SU-DHL-6 (cell line): ENCODE measurements around the gene ZNF628.
"Not testable (repeated sequence)": the region's sequence is repeated elsewhere in the genome, so short reads cannot be mapped to it uniquely, and the experiment has no call there.

Experiments used
- H2AFZ ChIP-seq: fragments of 200-600 bp; sonication (generic); 2 replicates; pipeline ENCODE4 v1.6.1; 2014; ENCODE audit warnings: low read depth, mild to moderate bottlenecking, moderate library complexity, mixed read lengths, antibody characterized with exemption, low read length; ENCODE audit not compliant: severe bottlenecking
- H3F3A ChIP-seq: fragments of 200-600 bp; shearing (Covaris generic); 2 replicates; pipeline ENCODE4 v1.6.0; 2016; ENCODE audit warnings: antibody characterized with exemption, mild to moderate bottlenecking; ENCODE audit not compliant: insufficient read depth
- H3K27ac ChIP-seq: fragments of 200-600 bp; sonication (generic); 2 replicates; pipeline ENCODE4 v1.5.1; 2016; ENCODE audit warnings: low read depth, mild to moderate bottlenecking, low read length, moderate library complexity, mixed read lengths
- H3K27me3 ChIP-seq: fragments of 200-600 bp; sonication (generic), shearing (Covaris generic); 2 replicates; pipeline ENCODE4 v1.6.0; 2014; ENCODE audit warnings: mild to moderate bottlenecking, low read length
- H3K36me3 ChIP-seq: fragments of 200-600 bp; sonication (generic); 2 replicates; pipeline ENCODE4 v1.6.1; 2014; ENCODE audit warnings: mild to moderate bottlenecking, low read length, mixed read lengths
- H3K4me2 ChIP-seq: fragments of 300-600, 200-600 bp; shearing (Covaris generic), sonication (generic); 2 replicates; pipeline ENCODE4 v1.6.0; 2014; ENCODE audit warnings: low read length, low read depth, mild to moderate bottlenecking; ENCODE audit not compliant: poor library complexity, severe bottlenecking
- H3K4me3 ChIP-seq: fragments of 200-600 bp; sonication (generic); 2 replicates; pipeline ENCODE4 v1.5.1; 2014; ENCODE audit warnings: antibody characterized with exemption, low read length, mild to moderate bottlenecking, mixed read lengths; ENCODE audit not compliant: insufficient read depth, poor library complexity, severe bottlenecking
- H3K79me2 ChIP-seq: fragments of 200-600 bp; sonication (generic); 2 replicates; pipeline ENCODE4 v1.6.1; 2014; ENCODE audit warnings: mild to moderate bottlenecking, low read length, moderate library complexity; ENCODE audit not compliant: insufficient read depth
- H3K9ac ChIP-seq: fragments of 200-600 bp; sonication (generic); 2 replicates; pipeline ENCODE4 v1.7.0; 2014; ENCODE audit warnings: mild to moderate bottlenecking, low read length
- H3K9me2 ChIP-seq: fragments of 200-600 bp; sonication (generic); replicated peaks from 2 replicates; pipeline ENCODE4 v1.6.1; 2014; ENCODE audit warnings: low read length; ENCODE audit not compliant: insufficient read depth
- H3K9me3 ChIP-seq: fragments of 200-600 bp; sonication (generic); 2 replicates; pipeline ENCODE4 v1.6.1; 2014; ENCODE audit warnings: low read length, mixed read lengths; ENCODE audit not compliant: insufficient read depth
- H4K20me1 ChIP-seq: fragments of 200-600 bp; sonication (generic); 2 replicates; pipeline ENCODE4 v1.6.1; 2014; ENCODE audit warnings: low read depth, mild to moderate bottlenecking, antibody characterized with exemption, low read length, moderate library complexity, mixed read lengths
- EZH2phosphoT487 ChIP-seq: fragments of 200-600 bp; sonication (generic), shearing (Covaris generic); conservative IDR thresholded peaks from 2 replicates; pipeline ENCODE4 v1.6.1; 2018; ENCODE audit warnings: mild to moderate bottlenecking, antibody characterized with exemption, low read length, moderate library complexity, mixed read lengths
- TF ChIP-seq, protein P1 (sequence below): fragments of 200-600 bp; sonication (generic); IDR thresholded peaks from one replicate; pipeline ENCODE4 v1.5.1; 2017; ENCODE audit warnings: antibody characterized with exemption, mild to moderate bottlenecking, low read length, moderate library complexity; ENCODE audit not compliant: insufficient read depth, poor library complexity, severe bottlenecking

Gene ZNF628

GRCh38 chr19:55446060-55446459 is 30.4 kb upstream of the ZNF628 start:
- Histone ChIP-seq H3K79me2 (no peaks in the 10 kb centered on the region), H3K27ac (no peak overlapping the region), H3K9me2 (no peaks in the 10 kb centered on the region), H3K27me3 (no peaks in the 10 kb centered on the region), H2AFZ (no peak overlapping the region), H3K9me3 (no peaks in the 10 kb centered on the region), H3K9ac (no peak overlapping the region), H3K4me2 (no peak overlapping the region), H3F3A (0 out of 2 replicates have a peak, but pooled peaks cover 9% of the 10 kb centered on the region), H4K20me1 (no peaks in the 10 kb centered on the region), H3K36me3 (no peaks in the 10 kb centered on the region), H3K4me3 (no peak overlapping the region)
- TF ChIP-seq, protein P1, sequence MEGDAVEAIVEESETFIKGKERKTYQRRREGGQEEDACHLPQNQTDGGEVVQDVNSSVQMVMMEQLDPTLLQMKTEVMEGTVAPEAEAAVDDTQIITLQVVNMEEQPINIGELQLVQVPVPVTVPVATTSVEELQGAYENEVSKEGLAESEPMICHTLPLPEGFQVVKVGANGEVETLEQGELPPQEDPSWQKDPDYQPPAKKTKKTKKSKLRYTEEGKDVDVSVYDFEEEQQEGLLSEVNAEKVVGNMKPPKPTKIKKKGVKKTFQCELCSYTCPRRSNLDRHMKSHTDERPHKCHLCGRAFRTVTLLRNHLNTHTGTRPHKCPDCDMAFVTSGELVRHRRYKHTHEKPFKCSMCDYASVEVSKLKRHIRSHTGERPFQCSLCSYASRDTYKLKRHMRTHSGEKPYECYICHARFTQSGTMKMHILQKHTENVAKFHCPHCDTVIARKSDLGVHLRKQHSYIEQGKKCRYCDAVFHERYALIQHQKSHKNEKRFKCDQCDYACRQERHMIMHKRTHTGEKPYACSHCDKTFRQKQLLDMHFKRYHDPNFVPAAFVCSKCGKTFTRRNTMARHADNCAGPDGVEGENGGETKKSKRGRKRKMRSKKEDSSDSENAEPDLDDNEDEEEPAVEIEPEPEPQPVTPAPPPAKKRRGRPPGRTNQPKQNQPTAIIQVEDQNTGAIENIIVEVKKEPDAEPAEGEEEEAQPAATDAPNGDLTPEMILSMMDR, result no peak

DNA sequence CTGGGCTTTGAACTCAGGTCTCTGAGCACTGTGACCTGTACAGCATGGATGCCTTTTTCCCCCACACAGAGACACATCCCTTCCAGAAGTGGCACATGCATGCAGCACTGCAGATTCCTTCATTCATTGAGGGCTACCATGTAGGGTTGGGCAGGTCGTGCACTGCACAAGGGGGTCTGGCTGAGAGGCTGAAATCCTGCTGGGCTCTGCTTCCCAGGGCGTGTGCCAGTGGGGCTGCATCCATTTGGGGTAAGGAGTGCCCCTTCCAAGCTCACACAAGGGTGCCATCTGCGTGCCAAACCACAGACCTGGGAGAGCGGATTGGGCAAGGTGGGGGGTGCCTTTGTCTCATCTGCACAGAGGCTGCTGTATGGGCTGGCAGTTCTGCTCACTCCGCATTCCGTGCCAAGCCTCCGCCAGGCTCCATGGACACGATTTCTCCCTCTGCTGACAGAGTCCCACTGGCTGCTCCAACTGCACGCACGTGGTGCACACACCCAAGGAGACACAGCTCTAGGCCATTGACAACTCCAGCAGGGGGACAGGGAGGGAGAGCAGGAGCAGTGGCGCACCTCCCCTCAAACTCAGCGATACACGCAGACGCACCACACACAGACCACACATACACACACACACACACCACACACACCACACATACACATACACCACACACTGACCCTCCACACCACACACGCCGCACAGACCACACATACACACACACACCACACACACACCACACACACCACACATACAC is 28.8 kb upstream of the ZNF628 start:
- Histone ChIP-seq H3K9me2 (no peaks in the 10 kb centered on the region), H3K79me2 (no peaks in the 10 kb centered on the region), H3K9me3 (no peaks in the 10 kb centered on the region), H3F3A (0 out of 2 replicates have a peak, but pooled peaks cover 9% of the 10 kb centered on the region), H2AFZ (no peak overlapping the region), H3K27ac (no peak overlapping the region), H3K4me3 (no peak overlapping the region), H3K9ac (no peak overlapping the region), H3K4me2 (no peak overlapping the region), H3K27me3 (no peaks in the 10 kb centered on the region), H3K36me3 (no peaks in the 10 kb centered on the region), H4K20me1 (no peaks in the 10 kb centered on the region)
- no peak for TF ChIP-seq EZH2phosphoT487
- TF ChIP-seq, protein P1, result no peak

GRCh38 chr19:55448175-55448490 is 28.3 kb upstream of the ZNF628 start:
- not testable (repeated sequence) for H3K4me3 ChIP-seq, H3K9me2 ChIP-seq, H3K27me3 ChIP-seq, H3K27ac ChIP-seq, H3K36me3 ChIP-seq, H3K9me3 ChIP-seq, H3F3A ChIP-seq, H4K20me1 ChIP-seq, H2AFZ ChIP-seq, H3K79me2 ChIP-seq, H3K9ac ChIP-seq, H3K4me2 ChIP-seq

DNA sequence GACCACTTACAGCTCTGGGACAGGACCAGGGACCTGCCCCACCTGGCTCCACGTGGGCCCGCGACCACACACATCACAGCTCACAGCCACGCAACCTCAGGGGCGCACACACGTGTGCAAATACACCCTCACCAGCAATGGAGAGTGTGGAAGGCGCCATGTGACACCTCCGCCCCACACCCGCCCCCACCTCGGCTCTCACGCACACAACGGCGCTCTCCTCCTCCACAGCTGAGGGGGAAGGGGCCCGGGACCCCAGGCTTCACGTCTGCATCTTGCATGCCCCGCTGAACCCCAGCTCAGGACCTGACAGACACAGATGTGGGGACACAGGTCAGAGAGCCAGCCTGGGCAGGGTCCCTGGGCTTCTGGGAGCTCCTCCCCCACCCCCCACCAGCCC is 26.9 kb upstream of the ZNF628 start:
- TF ChIP-seq, protein P1, result no peak
- TF ChIP-seq EZH2phosphoT487, result no peak
- H3F3A ChIP-seq, result peaks cover 20% of the 10 kb centered on the region; the same call in 1 of the 2 replicates
- no peaks in the 10 kb centered on the region for H3K36me3 ChIP-seq
- no peak overlapping the region for H3K9ac ChIP-seq
- H3K27ac ChIP-seq, result no peak overlapping the region
- no peak overlapping the region for H2AFZ ChIP-seq
- no peak overlapping the region for H3K4me2 ChIP-seq
- H3K27me3 ChIP-seq, result no peaks in the 10 kb centered on the region
- H3K9me2 ChIP-seq, result no peaks in the 10 kb centered on the region
- H3K9me3 ChIP-seq, result no peaks in the 10 kb centered on the region
- no peaks in the 10 kb centered on the region for H4K20me1 ChIP-seq
- H3K4me3 ChIP-seq, result no peak overlapping the region
- H3K79me2 ChIP-seq, result no peaks in the 10 kb centered on the region
